Spleen (tissue), 7 donors: Measurements from ENCODE around the gene WDR4.
"Not testable (repeated sequence)": the region's sequence is repeated elsewhere in the genome, so short reads cannot be mapped to it uniquely, and the experiment has no call there.

Experiments
- CTCF ChIP-seq, 11 experiments: fragments of 200-600 bp in 7 of 11; fragments of 450-650 bp in 4 of 11; sonication (generic) in 4 of 11; IDR thresholded peaks in 8 of 11; conservative IDR thresholded peaks in 3 of 11; 1 replicate in 7 of 11; 2 replicates in 4 of 11; pipeline versions ENCODE4 v1.4.0 to v1.8.0; 2016 to 2021; ENCODE audit warnings: antibody characterized with exemption in 11 of 11, inconsistent platforms in 4 of 11, mild to moderate bottlenecking in 1 of 11
- POLR2AphosphoS5 ChIP-seq, 3 donors: sonication (generic); formaldehyde crosslinking; IDR thresholded peaks; one replicate each; pipeline ENCODE4 v1.5.1; 2017; ENCODE audit warnings: antibody characterized with exemption in 3 of 3
- donor health status: DM: no; HTN: no; CAD: no; lungs with moderate emphysema.
- donor health status: DM: no; HTN: no; CAD: no.
- donor health status: DM: no; HTN: no; CAD: no.

DNA sequence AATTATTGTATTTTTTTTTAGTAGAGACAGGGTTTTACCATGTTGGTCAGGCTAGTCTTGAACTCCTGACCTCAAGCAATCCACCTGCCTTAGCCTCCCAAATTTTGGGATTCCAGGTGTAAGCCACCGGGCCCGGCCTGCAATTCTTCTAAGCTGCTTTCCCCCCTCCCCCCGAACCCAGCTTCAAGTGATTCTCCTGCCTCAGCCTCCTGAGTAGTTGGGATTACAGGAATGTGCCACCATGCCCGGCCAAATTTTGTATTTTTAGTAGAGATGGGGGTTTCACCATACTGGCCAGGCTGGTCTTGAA lies 47.1 kb downstream of the WDR4 start:
- TF ChIP-seq CTCF (IDR thresholded peaks at IDR 0.05 in 8 of 11, conservative IDR thresholded peaks at IDR 0.05 in 3 of 11); POLR2AphosphoS5 (IDR thresholded peaks at IDR 0.05): not testable (repeated sequence)
